SK-N-MC (cell line): ENCODE measurements around the gene TMEM219.
"Not testable (repeated sequence)": the region's sequence is repeated elsewhere in the genome, so short reads cannot be mapped to it uniquely, and the experiment has no call there.

Experiments used
- EZH2 ChIP-seq: fragments of 200-600 bp; sonication (generic); IDR thresholded peaks from one replicate; pipeline ENCODE4 v1.6.1; 2017; ENCODE audit warnings: antibody characterized with exemption
- POLR2AphosphoS5 ChIP-seq: IDR thresholded peaks from 2 replicates; pipeline ENCODE4 v1.6.1; 2012; ENCODE audit warnings: mild to moderate bottlenecking, low read depth, low read length, borderline replicate concordance

GRCh38 chr16:30017937-30018336 lies 56.1 kb downstream of the TMEM219 start:
- not testable (repeated sequence) for TF ChIP-seq POLR2AphosphoS5, EZH2
